ENCODE data around the gene FNIP1.

DNA sequence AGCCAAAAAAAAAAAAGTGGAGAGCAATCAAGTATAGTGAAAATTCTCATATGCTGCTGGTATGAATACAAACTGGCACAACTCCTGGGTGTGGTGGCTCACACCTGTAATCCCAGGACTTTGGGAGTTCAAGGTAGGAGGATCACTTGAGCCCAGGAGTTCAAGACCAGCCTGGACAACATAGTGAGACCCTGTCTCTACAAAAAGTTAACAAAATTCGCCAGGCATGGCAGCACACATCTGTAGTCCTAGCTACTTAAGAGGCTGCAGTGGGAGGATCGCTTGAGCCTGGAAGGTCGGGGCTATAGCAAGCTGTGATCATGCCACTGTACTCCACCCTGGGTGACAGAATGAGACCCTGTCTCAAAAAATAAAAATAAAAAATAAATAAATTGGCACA, 51.7 kb downstream of the FNIP1 start:
- TF ChIP-seq, protein P1, sequence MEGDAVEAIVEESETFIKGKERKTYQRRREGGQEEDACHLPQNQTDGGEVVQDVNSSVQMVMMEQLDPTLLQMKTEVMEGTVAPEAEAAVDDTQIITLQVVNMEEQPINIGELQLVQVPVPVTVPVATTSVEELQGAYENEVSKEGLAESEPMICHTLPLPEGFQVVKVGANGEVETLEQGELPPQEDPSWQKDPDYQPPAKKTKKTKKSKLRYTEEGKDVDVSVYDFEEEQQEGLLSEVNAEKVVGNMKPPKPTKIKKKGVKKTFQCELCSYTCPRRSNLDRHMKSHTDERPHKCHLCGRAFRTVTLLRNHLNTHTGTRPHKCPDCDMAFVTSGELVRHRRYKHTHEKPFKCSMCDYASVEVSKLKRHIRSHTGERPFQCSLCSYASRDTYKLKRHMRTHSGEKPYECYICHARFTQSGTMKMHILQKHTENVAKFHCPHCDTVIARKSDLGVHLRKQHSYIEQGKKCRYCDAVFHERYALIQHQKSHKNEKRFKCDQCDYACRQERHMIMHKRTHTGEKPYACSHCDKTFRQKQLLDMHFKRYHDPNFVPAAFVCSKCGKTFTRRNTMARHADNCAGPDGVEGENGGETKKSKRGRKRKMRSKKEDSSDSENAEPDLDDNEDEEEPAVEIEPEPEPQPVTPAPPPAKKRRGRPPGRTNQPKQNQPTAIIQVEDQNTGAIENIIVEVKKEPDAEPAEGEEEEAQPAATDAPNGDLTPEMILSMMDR (optimal IDR thresholded peaks at IDR 0.05 in 1 of 3, IDR thresholded peaks at IDR 0.05 in 1 of 3, conservative IDR thresholded peaks at IDR 0.05 in 1 of 3; ENCODE audit: extremely low read depth in 1 of 3, insufficient read depth in 2 of 3, low read length in 3 of 3): no peak
- no peak for TF ChIP-seq EZH2 (IDR thresholded peaks at IDR 0.05; ENCODE audit: low read length)

Measured in keratinocyte (primary cell).